Brain pericyte (primary cell): Measurements from ENCODE around the gene PRKCZ.

ENCODE experiments used
- DNase-seq: peaks from one replicate; pipeline ENCODE4 v3.0.0-alpha.2; 2012; ENCODE audit warnings: low read depth, low spot score

The PRKCZ gene

DNA sequence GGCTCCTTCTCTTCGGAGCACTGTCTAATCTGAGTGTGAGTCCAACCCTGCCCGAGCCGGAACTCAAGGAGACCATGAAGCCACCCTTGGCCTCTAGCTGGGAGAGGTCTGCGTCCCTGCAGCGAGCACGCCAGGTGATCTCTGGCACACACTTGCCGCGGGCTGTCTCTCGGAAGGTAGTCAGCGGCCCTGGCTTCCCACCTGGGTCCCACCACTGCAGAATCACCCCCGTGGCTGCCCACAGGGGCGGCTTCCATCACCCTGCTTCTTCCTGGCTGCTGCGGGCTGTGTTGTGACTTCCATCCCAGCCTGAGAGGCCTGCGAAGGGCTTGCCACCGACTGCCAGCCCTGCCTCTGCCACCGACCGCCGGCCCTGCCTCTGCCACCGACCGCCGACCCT lies 127.3 kb downstream of the PRKCZ start:
- DNase-seq, result no peak

GRCh38 chr1:2177946-2178538 lies 127.8 kb downstream of the PRKCZ start:
- DNase-seq, result no peak

DNA sequence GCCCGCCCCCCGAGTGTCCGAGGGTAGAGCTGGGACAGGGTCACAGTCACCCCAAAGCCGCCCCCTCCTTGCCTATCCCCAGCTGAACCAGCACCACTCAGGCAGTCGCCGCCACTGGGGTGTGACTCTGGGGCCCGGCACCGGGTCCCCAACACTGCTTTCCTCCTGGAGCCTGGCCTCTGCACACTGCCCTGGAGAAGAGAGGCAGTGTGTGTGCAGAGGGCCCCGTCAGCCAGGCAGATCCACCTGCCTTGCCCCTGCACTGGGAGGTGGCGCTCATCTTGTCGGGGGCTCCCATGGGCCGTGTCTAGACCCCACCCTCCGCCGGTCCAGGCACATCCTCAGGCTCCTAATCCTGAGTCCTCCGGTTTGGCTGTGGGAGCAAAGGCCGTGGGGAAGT lies 128.7 kb downstream of the PRKCZ start:
- no peak for DNase-seq

- no peak for DNase-seq
These were observed 129.2 kb downstream of the PRKCZ start for GRCh38 chr1:2179283-2180013.

GRCh38 chr1:2180297-2181245 lies 130.4 kb downstream of the PRKCZ start:
- no peak for DNase-seq

GRCh38 chr1:2181271-2181670 lies 131.1 kb downstream of the PRKCZ start:
- DNase-seq, result no peak

DNA sequence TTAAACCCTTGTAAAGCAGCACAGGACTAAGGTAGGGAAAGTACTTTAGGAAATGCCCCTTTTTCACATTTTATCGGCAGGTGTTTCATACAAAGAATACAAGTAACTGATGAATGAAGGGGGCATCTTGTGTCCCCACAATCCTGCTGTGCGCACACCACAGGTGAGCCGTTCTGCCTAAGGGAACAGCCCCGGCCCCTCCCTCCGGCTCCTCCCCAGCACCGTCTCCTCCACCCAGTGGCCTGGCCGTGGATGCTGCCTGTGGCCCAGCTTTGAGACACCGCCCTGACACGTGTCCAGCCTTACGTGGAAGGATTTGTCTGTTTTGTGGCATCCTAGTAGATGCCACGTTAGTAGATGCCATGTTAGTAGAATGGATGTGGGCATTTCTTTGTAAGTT lies 131.5 kb downstream of the PRKCZ start:
- DNase-seq, result no peak

- DNase-seq, result no peak
These were observed 132.2 kb downstream of the PRKCZ start for GRCh38 chr1:2182376-2182775.

- no peak for DNase-seq
These were observed 133.7 kb downstream of the PRKCZ start for GRCh38 chr1:2183937-2184334.

DNA sequence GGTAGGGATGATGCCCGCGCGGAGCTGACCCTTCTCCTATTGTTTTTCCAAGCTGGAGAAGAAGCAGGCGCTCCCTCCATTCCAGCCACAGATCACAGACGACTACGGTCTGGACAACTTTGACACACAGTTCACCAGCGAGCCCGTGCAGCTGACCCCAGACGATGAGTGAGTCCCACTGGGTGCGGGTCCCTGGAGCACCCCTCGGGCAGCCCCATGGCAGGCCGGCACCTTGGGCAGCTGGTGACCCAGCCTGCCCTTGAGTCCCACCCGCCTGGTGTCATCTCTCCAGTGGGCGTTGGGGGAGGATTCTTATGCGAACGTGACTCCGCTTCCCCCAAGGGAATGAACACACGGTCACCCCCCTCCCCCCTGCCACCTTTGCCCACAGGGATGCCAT lies 134.3 kb downstream of the PRKCZ start:
- DNase-seq, result no peak

GRCh38 chr1:2184934-2185333 lies 134.7 kb downstream of the PRKCZ start:
- DNase-seq, result no peak

GRCh38 chr1:2185880-2186855 lies 136.0 kb downstream of the PRKCZ start:
- DNase-seq, result no peak

- DNase-seq, result no peak
These were observed 136.7 kb downstream of the PRKCZ start for GRCh38 chr1:2186901-2187300.

DNA sequence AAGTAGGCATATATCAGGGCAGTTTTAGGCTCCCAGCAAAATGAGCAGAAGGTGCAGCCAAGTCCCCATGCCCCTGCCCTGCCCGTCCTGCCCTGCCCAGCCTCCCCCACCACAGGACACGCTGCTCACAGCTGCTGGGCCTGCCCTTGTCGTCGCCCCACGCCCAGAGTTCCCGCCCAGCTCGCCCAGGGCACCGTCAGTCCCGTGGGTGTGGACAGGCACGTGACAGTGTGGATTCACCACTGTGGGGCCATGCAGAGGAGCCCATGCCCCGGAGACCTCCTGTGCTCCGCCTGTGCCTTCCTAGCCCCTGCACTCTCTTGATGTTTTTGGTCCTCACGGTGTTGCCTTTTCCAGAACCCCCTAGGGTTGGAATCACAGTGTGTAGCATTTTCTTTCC lies 137.4 kb downstream of the PRKCZ start:
- DNase-seq, result no peak

GRCh38 chr1:2188336-2188735 lies 138.1 kb downstream of the PRKCZ start:
- no peak for DNase-seq

DNA sequence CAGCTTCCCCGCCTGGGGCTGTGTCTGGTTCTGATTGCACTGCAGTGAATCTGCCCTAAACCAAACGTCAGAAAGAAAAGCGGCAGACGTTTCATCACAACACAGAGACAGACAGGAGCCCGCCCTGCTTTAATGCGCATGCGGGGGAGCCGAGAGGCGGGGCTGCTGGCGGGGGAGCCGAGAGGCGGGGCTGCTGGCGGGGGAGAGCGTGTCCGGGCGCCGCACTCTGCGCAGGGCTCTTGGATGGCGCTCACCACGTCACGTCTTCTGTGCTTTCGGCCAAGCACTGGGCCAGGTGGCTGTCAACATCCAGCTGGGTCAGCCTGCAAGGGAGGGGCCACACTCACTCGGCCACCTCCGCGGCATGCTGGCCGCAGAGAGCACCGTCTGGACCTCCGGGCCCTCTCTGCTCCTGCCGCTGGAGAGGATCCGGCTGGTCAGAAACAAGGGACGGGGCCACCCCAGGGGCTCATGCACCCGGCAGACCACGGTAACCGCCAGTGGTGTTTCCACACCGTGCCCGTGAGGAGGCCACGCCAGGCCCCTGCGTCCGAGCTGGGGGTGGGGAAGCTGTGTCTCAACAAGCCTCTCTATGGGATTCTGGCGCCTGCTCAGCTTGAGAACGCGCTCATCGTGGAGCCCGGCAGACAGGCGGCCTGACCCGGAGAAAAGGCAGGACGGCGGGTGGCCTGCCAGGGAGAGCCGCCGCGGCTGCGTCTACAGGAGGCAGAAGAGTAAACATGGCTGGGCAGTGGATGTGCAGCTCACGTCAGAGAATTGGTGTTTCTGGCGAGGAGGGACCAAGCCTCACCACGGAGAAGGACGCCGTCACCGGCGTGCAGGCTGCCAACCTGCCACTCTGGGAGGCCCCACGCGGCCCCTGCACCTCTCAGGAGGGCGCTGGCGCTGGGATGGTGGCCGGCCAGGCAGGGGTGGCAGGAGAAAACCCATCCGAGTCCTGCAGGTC lies 139.5 kb downstream of the PRKCZ start:
- peak; percentile 82 for DNase-seq

- DNase-seq, result no peak
These were observed 140.3 kb downstream of the PRKCZ start for GRCh38 chr1:2190491-2190976.

- DNase-seq, result no peak
These were observed 142.1 kb downstream of the PRKCZ start for GRCh38 chr1:2192031-2192995.
